Retinal pigment epithelial cell (primary cell): ENCODE results near the gene OPCML.

Experiments
- DNase-seq: peaks from one replicate; pipeline ENCODE4 v3.0.0-alpha.2; 2010; ENCODE audit warnings: low read depth
- H3K4me3 ChIP-seq: 2 replicates; pipeline ENCODE4 v1.5.1; 2011; ENCODE audit warnings: mild to moderate bottlenecking, low read length, control low read depth, moderate library complexity
- TF ChIP-seq, protein P1 (sequence below): conservative IDR thresholded peaks from 2 replicates; pipeline ENCODE4 v1.5.1; 2011; ENCODE audit warnings: low read depth, low read length, control low read depth, inconsistent platforms

Gene OPCML

DNA sequence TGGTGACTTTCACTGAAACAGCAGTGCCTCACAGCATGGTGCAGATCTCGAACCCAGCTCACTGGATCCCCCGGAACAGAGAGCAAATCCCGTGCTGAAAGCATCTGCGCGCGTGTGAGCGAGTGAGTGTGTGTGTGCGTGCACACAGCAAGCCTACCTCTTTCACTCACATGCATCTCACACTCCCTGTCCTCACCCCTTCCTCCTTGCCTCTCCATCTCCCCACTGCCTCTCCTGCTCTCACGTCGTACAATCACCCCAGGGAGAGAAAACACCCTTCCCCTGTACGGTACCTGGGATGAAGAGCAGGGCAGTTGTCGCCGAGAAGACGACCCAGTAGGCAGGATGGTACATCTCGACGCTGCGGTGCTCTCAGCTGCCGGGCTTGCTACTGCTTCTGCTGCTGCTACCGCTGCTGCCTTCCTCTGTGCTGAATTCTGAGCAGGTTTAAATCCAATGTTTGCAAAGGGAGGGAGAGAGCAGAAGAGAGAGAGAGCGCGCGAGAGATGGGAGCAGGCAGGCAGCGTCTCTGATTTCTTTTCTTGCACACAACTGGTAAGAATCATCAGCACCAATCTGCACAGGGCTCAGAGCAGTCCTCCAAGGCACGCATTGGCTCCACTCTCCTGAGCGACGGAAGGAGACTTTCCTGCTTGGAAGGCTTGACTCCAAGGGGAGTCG is at the start of gene OPCML:
OPCML (minus strand) TSS at position 531 of the 681 bp plus-strand sequence.
- no peak within 1 kb of the TSS for H3K4me3 ChIP-seq
- no peak for DNase-seq
- TF ChIP-seq, protein P1, sequence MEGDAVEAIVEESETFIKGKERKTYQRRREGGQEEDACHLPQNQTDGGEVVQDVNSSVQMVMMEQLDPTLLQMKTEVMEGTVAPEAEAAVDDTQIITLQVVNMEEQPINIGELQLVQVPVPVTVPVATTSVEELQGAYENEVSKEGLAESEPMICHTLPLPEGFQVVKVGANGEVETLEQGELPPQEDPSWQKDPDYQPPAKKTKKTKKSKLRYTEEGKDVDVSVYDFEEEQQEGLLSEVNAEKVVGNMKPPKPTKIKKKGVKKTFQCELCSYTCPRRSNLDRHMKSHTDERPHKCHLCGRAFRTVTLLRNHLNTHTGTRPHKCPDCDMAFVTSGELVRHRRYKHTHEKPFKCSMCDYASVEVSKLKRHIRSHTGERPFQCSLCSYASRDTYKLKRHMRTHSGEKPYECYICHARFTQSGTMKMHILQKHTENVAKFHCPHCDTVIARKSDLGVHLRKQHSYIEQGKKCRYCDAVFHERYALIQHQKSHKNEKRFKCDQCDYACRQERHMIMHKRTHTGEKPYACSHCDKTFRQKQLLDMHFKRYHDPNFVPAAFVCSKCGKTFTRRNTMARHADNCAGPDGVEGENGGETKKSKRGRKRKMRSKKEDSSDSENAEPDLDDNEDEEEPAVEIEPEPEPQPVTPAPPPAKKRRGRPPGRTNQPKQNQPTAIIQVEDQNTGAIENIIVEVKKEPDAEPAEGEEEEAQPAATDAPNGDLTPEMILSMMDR, result no peak

DNA sequence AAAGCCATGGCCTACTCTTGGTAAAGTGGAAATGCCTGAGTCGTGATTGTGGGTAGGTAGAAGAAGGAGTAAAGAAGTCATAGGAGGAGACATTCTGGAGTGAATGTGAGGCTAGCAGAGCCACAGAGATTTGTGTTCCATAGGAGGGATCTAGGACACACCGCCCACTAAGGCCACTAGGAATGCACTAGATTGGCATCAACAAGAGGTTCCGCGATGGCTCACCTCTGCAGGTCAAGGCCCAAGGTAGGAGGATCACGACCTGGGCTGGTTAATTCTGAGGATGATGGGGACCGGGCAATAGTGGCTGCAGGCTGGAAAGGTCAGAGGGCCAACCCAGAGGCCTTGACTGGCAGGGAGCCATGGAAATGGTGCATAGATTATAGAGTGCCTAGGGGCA is 48.8 kb upstream of the OPCML start:
- TF ChIP-seq, protein P1, result no peak
- DNase-seq, result no peak
- no peak overlapping the region for H3K4me3 ChIP-seq

DNA sequence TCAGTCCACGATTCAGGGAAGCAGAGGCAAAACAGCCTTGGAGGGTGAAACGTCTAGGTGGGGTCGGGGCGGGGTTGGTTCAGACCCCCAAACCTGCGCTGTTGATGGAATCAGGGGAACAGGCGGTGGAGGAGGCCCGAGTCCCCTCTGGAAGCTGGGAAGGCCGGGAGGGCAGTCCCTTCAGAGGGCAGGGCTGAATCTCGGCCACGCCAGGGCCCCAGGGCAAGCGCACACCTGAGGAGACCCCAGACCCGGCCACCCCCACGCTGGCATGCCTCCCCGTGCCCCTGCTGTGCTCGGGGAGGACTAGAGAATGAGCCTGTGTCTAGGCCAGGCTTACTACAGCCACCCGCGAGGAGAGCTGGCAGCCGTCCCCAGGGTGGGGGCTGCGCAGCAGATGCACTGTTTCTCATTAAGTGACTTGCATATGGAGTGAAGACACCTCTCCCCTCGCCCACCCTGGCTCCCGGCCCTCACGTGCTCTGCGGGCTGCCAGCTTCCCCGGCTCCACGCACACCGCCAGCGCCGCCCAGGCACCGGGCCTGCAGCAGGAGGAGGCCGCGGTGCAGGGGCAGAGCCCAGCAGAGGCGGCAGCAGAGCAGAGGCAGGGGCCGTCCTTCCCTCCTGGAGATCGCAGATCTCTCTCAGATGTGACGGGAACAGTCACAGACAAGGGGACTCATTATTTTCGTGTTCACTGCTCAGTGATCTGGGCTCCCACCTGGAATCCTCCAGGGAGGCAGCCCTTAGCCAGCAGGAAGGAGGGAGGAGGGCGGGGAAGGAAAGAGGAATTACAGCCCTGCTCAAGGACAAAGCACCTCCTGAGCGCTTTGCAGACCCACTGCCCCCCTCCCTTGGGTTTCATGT is 47.1 kb upstream of the OPCML start:
- DNase-seq, result no peak
- TF ChIP-seq, protein P1, result no peak
- no peak overlapping the region for H3K4me3 ChIP-seq

DNA sequence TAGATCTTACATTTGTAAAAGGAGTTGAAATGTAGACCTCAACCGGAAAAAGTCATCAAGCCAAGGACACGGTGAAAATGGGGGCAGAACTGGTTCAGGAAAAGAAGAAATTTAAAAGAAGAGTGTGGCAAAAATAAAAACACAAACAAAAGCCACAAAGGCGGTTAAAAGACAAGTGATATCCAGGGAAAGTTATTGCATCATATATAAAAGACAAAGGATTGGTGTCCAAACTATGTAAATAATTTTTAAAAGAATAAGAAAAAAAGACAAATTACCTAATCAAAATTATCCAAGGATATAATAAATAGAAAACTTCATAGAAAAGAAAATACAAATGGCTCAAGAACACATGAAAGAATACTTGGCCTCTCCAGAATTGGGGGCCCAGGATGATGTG is 45.1 kb upstream of the OPCML start:
- DNase-seq, result no peak
- TF ChIP-seq, protein P1, result no peak
- no peak overlapping the region for H3K4me3 ChIP-seq

DNA sequence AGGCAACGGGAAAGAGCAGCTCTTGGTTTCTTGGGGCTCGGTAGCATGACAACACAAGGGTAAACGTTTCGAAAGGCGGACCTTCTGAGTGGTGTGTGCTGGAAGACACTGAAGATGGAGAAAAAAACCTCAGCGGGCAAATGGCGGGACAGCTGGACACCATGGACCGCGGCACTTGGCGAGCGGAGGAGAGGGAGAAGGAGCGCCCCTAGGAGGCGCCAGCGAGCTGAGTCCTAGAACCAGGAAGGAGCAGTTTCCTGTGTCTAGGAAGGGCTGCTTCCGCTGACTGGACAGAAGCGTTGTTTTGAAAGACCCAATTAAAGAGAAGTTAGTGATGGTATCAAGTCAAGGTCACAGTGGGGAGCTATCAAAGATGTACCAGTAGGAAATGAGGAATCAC is 44.0 kb upstream of the OPCML start:
- no peak for DNase-seq
- H3K4me3 ChIP-seq, result no peak overlapping the region

DNA sequence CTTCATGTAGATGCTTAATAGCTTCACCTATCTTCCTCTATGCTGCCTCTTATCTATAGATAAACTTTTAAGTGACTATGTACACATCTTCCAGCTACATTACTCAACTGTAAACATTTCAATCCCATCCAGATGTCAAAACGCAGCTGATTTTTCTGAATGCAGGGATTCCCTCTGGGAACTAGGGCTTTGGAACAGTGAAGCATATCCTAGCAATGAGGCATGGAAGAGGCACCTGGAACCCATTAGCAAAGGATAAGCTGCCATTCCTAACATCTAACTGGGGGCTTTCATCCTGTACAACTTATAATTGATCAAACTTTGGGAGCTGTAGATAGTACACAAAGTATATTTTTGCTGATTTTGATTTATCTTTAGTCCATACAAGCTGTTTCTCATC is 40.8 kb upstream of the OPCML start:
- DNase-seq, result no peak
- H3K4me3 ChIP-seq, result no peak overlapping the region
- TF ChIP-seq, protein P1, result no peak

More for the DNA sequence above, 44.0 kb upstream of the OPCML start:
- TF ChIP-seq, protein P1, result no peak
